ENCODE results near the gene PLPPR3. TPM values are rescaled to one million over a fixed set of nuclear protein-coding genes. Genes with fewer than 3 reads are reported as not detected.

Gene PLPPR3
- total RNA-seq, 1 donor from 2014 or later = 5.4 TPM

- Mint-ChIP-seq H3K27ac (ENCODE audit: unreplicated experiment) (peak overlapping the region; percentile 27), H3K27me3 (ENCODE audit: low read depth) (no peaks in the 10 kb centered on the region), H3K4me1 (ENCODE audit: low read depth) (peaks cover 5% of the 10 kb centered on the region), H3K9me3 (ENCODE audit: low read depth) (no peaks in the 10 kb centered on the region), H3K36me3 (ENCODE audit: low read depth) (peaks cover 25% of the 10 kb centered on the region), H3K4me3 (ENCODE audit: unreplicated experiment) (no peak overlapping the region)
- no peak for TF ChIP-seq CTCF (IDR thresholded peaks at IDR 0.05)
- DNase-seq (ENCODE audit: low spot score) = no peak
These were observed 13.9 kb downstream of the PLPPR3 start for GRCh38 chr19:807627-808422.

GRCh38 chr19:806815-807421, 14.8 kb downstream of the PLPPR3 start:
- no peaks in the 10 kb centered on the region for H3K9me3 Mint-ChIP-seq (ENCODE audit: low read depth)
- H3K27me3 Mint-ChIP-seq (ENCODE audit: low read depth) = no peaks in the 10 kb centered on the region
- no peak for TF ChIP-seq CTCF (IDR thresholded peaks at IDR 0.05)
- H3K4me3 Mint-ChIP-seq (ENCODE audit: unreplicated experiment) = no peak overlapping the region
- peak overlapping the region; percentile 27 for H3K27ac Mint-ChIP-seq (ENCODE audit: unreplicated experiment)
- peaks cover 25% of the 10 kb centered on the region for H3K36me3 Mint-ChIP-seq (ENCODE audit: low read depth)
- peaks cover 14% of the 10 kb centered on the region for H3K4me1 Mint-ChIP-seq (ENCODE audit: low read depth)
- DNase-seq (ENCODE audit: low spot score) = no peak

- no peaks in the 10 kb centered on the region for H3K27me3 Mint-ChIP-seq (ENCODE audit: low read depth)
- no peak for TF ChIP-seq CTCF (IDR thresholded peaks at IDR 0.05)
- no peaks in the 10 kb centered on the region for H3K9me3 Mint-ChIP-seq (ENCODE audit: low read depth)
- H3K4me1 Mint-ChIP-seq (ENCODE audit: low read depth) = peaks cover 25% of the 10 kb centered on the region
- H3K4me3 Mint-ChIP-seq (ENCODE audit: unreplicated experiment) = no peak overlapping the region
- H3K27ac Mint-ChIP-seq (ENCODE audit: unreplicated experiment) = no peak overlapping the region
- no peak for DNase-seq (ENCODE audit: low spot score)
- H3K36me3 Mint-ChIP-seq (ENCODE audit: low read depth) = peaks cover 27% of the 10 kb centered on the region
These were observed 15.9 kb downstream of the PLPPR3 start for GRCh38 chr19:805600-806550.

GRCh38 chr19:805166-805551, 16.6 kb downstream of the PLPPR3 start:
- DNase-seq (ENCODE audit: low spot score) = no peak
- Mint-ChIP-seq H3K27ac (ENCODE audit: unreplicated experiment) (no peak overlapping the region), H3K27me3 (ENCODE audit: low read depth) (no peaks in the 10 kb centered on the region), H3K36me3 (ENCODE audit: low read depth) (peaks cover 29% of the 10 kb centered on the region), H3K9me3 (ENCODE audit: low read depth) (no peaks in the 10 kb centered on the region), H3K4me3 (ENCODE audit: unreplicated experiment) (no peak overlapping the region), H3K4me1 (ENCODE audit: low read depth) (peaks cover 31% of the 10 kb centered on the region)
- TF ChIP-seq CTCF (IDR thresholded peaks at IDR 0.05) = no peak

Data from chondrocyte (in vitro differentiated cells).